IMR-90 (cell line): Measurements from ENCODE around the gene ZG16B. TPM values are rescaled to one million over a fixed set of nuclear protein-coding genes. Genes with fewer than 3 reads are reported as not detected.

Experiments
- ATAC-seq: fragments of 200-7000 bp; cut with Tn5 transposase; 2 replicates; pipeline ENCODE4 v1.9.1; 2020; ENCODE audit warnings: low read depth, mild to moderate bottlenecking, moderate library complexity
- BruUV-seq: library from RNA; stranded (reverse); fragments of 400-500 nt; replicated peaks from 2 replicates; lab custom pipeline; 2021; lab: Mats Ljungman, UMichigan
- CTCF ChIA-PET: fragments of 300-600 bp; formaldehyde crosslinking; extraction: SDS; loops from one replicate; lab custom pipeline; 2021; ENCODE audit warnings: antibody characterized with exemption; lab: Yijun Ruan, JAX
- POLR2A ChIA-PET: fragments of 300-600 bp; sonication (Branson Sonifier 250); formaldehyde crosslinking; loops from one replicate; lab custom pipeline; 2022; ENCODE audit warnings: antibody characterized with exemption; ENCODE audit not compliant: unreplicated experiment; lab: Charles Lee
- DNase-seq: peaks from one replicate; pipeline ENCODE4 v3.0.0; 2013
- H2AFZ ChIP-seq: replicated peaks from 2 replicates; pipeline ENCODE3; 2013; ENCODE audit warnings: low read length, mild to moderate bottlenecking; ENCODE audit not compliant: poor library complexity
- H2AK5ac ChIP-seq: 2 replicates; pipeline ENCODE4 v1.6.1; 2013; ENCODE audit warnings: low read depth, low read length, inconsistent platforms
- H2AK9ac ChIP-seq: replicated peaks from 2 replicates; pipeline ENCODE3; 2013; ENCODE audit warnings: mild to moderate bottlenecking, low read depth, low read length, moderate library complexity; ENCODE audit not compliant: poor library complexity
- H2BK120ac ChIP-seq: 2 replicates; pipeline ENCODE4 v1.6.1; 2013; ENCODE audit warnings: low read depth, low read length, inconsistent platforms
- H2BK15ac ChIP-seq: 3 replicates; pipeline ENCODE4 v1.6.1; 2013; ENCODE audit warnings: low read depth, low read length, inconsistent platforms
- H2BK20ac ChIP-seq: 2 replicates; pipeline ENCODE4 v1.6.1; 2013; ENCODE audit warnings: low read depth, mild to moderate bottlenecking, inconsistent platforms, low read length, moderate library complexity
- H2BK5ac ChIP-seq: 2 replicates; pipeline ENCODE4 v1.6.1; 2013; ENCODE audit warnings: mild to moderate bottlenecking, low read depth, low read length, inconsistent platforms; ENCODE audit not compliant: poor library complexity, severe bottlenecking
- H3K14ac ChIP-seq: replicated peaks from 2 replicates; pipeline ENCODE4 v1.6.1; 2013; ENCODE audit warnings: low read depth, low read length, inconsistent platforms
- H3K18ac ChIP-seq: 2 replicates; pipeline ENCODE4 v1.6.1; 2013; ENCODE audit warnings: low read depth, low read length, control low read depth
- H3K23ac ChIP-seq: 2 replicates; pipeline ENCODE4 v1.6.1; 2013; ENCODE audit warnings: low read depth, low read length, inconsistent platforms
- H3K27ac ChIP-seq: 2 replicates; pipeline ENCODE4 v1.5.1; 2013; ENCODE audit warnings: mild to moderate bottlenecking, control low read depth, low read length; ENCODE audit not compliant: insufficient read depth
- H3K27me3 ChIP-seq: 2 replicates; pipeline ENCODE4 v1.6.1; 2013; ENCODE audit warnings: low read length; ENCODE audit not compliant: control insufficient read depth, insufficient read depth
- H3K36me3 ChIP-seq: 2 replicates; pipeline ENCODE4 v1.6.1; 2013; ENCODE audit warnings: low read length, mixed read lengths; ENCODE audit not compliant: control insufficient read depth, insufficient read depth
- H3K4ac ChIP-seq: 2 replicates; pipeline ENCODE4 v1.6.1; 2013; ENCODE audit warnings: low read depth, low read length, inconsistent platforms
- H3K4me1 ChIP-seq: 2 replicates; pipeline ENCODE4 v1.6.1; 2013; ENCODE audit warnings: low read length, mixed read lengths; ENCODE audit not compliant: control insufficient read depth, insufficient read depth
- H3K4me2 ChIP-seq: 2 replicates; pipeline ENCODE4 v1.6.1; 2013; ENCODE audit warnings: low read depth, mild to moderate bottlenecking, control low read depth, low read length, moderate library complexity
- H3K4me3 ChIP-seq: 2 replicates; pipeline ENCODE4 v1.5.1; 2013; ENCODE audit warnings: low read depth, mild to moderate bottlenecking, control low read depth, low read length, moderate library complexity; ENCODE audit not compliant: insufficient read depth
- H3K56ac ChIP-seq: 2 replicates; pipeline ENCODE4 v1.6.1; 2013; ENCODE audit warnings: low read length, inconsistent platforms; ENCODE audit not compliant: insufficient read depth; ENCODE audit errors: extremely low read depth
- H3K79me1 ChIP-seq, 2 experiments: 2 replicates each; pipeline ENCODE4 v1.6.1; 2013; ENCODE audit warnings: low read length in 2 of 2, inconsistent platforms in 1 of 2, low read depth in 1 of 2
- H3K9ac ChIP-seq: 2 replicates; pipeline ENCODE4 v1.6.1; 2013; ENCODE audit warnings: low read depth, low read length, control low read depth
- H3K9me1 ChIP-seq: 2 replicates; pipeline ENCODE4 v1.6.1; 2013; ENCODE audit warnings: low read length, inconsistent platforms; ENCODE audit not compliant: insufficient read depth
- H3K9me3 ChIP-seq: 2 replicates; pipeline ENCODE4 v1.6.1; 2013; ENCODE audit warnings: low read length; ENCODE audit not compliant: control insufficient read depth, insufficient read depth
- H4K20me1 ChIP-seq: 2 replicates; pipeline ENCODE4 v1.6.1; 2013; ENCODE audit warnings: low read length, inconsistent platforms; ENCODE audit not compliant: insufficient read depth
- H4K5ac ChIP-seq: 2 replicates; pipeline ENCODE4 v1.6.1; 2013; ENCODE audit warnings: mild to moderate bottlenecking, low read depth, low read length, control low read depth
- H4K8ac ChIP-seq, 2 experiments: 2 replicates each; pipeline ENCODE4 v1.6.1; 2013; ENCODE audit warnings: low read depth in 2 of 2, low read length in 2 of 2, control low read depth in 1 of 2, inconsistent platforms in 1 of 2
- H4K91ac ChIP-seq: 2 replicates; pipeline ENCODE4 v1.6.1; 2013; ENCODE audit warnings: low read depth, low read length, inconsistent platforms; ENCODE audit not compliant: insufficient read depth
- BHLHE40 ChIP-seq: fragments of 150-350 bp; IDR thresholded peaks from 2 replicates; pipeline ENCODE4 v1.6.1; 2016; ENCODE audit warnings: mild to moderate bottlenecking, low read depth, low read length
- CEBPB ChIP-seq: IDR thresholded peaks from 2 replicates; pipeline ENCODE4 v1.6.1; 2012; ENCODE audit warnings: low read depth, low read length, improper control_type of control experiment
- CHD1 ChIP-seq: IDR thresholded peaks from 2 replicates; pipeline ENCODE4 v1.6.1; 2012; ENCODE audit warnings: low read depth, low read length, improper control_type of control experiment
- FOS ChIP-seq: fragments of 150-350 bp; IDR thresholded peaks from 2 replicates; pipeline ENCODE4 v1.6.1; 2016; ENCODE audit warnings: low read depth, low read length
- MAFK ChIP-seq: IDR thresholded peaks from 2 replicates; pipeline ENCODE4 v1.6.1; 2012; ENCODE audit warnings: low read depth, low read length, improper control_type of control experiment
- MAZ ChIP-seq: IDR thresholded peaks from 2 replicates; pipeline ENCODE4 v1.6.1; 2012; ENCODE audit warnings: low read depth, mild to moderate bottlenecking, low read length, improper control_type of control experiment, moderate library complexity, borderline replicate concordance
- MXI1 ChIP-seq: IDR thresholded peaks from 2 replicates; pipeline ENCODE4 v1.6.1; 2012; ENCODE audit warnings: low read depth, mild to moderate bottlenecking, low read length, moderate library complexity, borderline replicate concordance
- NFE2L2 ChIP-seq: fragments of 150-350 bp; IDR thresholded peaks from 2 replicates; pipeline ENCODE4 v1.6.1; 2016; ENCODE audit warnings: low read depth, mild to moderate bottlenecking, low read length
- POLR2A ChIP-seq: IDR thresholded peaks from 2 replicates; pipeline ENCODE4 v1.6.1; 2012; ENCODE audit warnings: mild to moderate bottlenecking, low read depth, low read length
- RAD21 ChIP-seq: IDR thresholded peaks from 2 replicates; pipeline ENCODE4 v1.6.1; 2012; ENCODE audit warnings: low read length, improper control_type of control experiment
- RCOR1 ChIP-seq: IDR thresholded peaks from 2 replicates; pipeline ENCODE4 v1.6.1; 2012; ENCODE audit warnings: mild to moderate bottlenecking, low read length, improper control_type of control experiment; ENCODE audit not compliant: insufficient replicate concordance
- RFX5 ChIP-seq: IDR thresholded peaks from 2 replicates; pipeline ENCODE4 v1.8.0; 2012; ENCODE audit warnings: low read depth, mild to moderate bottlenecking, low read length, moderate library complexity
- SMC3 ChIP-seq: fragments of 150-350 bp; IDR thresholded peaks from 2 replicates; pipeline ENCODE4 v1.6.1; 2016; ENCODE audit warnings: low read depth, mild to moderate bottlenecking, antibody characterized with exemption, low read length, moderate library complexity
- WGBS, 2 experiments: methylation state at CpG; one replicate each; pipeline versions ENCODE4 v1.1.5 to v1.1.7; 2013; ENCODE audit warnings: missing lambda C conversion rate in 2 of 2; ENCODE audit not compliant: insufficient read length in 1 of 2; ENCODE audit errors: extremely low coverage in 2 of 2; 5-methylcytosine and 5-hydroxymethylcytosine counted together
- dilution Hi-C: fragments of 300-500 bp; cut with HindIII; formaldehyde crosslinking; loops from one replicate; pipeline ENCODE4 v1.14.3; 2018; ENCODE audit warnings: low sequenced_read_pairs; ENCODE audit not compliant: unreplicated experiment
- in situ Hi-C: fragments of 300-500 bp; cut with MboI; formaldehyde crosslinking; loops from 3 replicates; pipeline ENCODE4 v1.14.3; 2019; ENCODE audit warnings: low sequenced_read_pairs, inconsistent platforms, mixed read lengths
- intact Hi-C: fragments of 100-400 bp; cut with micrococcal nuclease; formaldehyde crosslinking; loops from 2 replicates; pipeline ENCODE4 v1.10.0; 2022
- polyA plus RNA-seq, 3 experiments: library from polyadenylated mRNA; depleted of rRNA; stranded (reverse); fragments of >200 nt; gene quantifications; 2 replicates each; pipeline ENCODE4 v1.2.3, GENCODE V29; 2012; ENCODE audit warnings: low replicate concordance in 1 of 3
- total RNA-seq: library from RNA; depleted of rRNA; stranded (reverse); fragments of >200 nt; gene quantifications from 2 replicates; pipeline ENCODE4 v1.2.3, GENCODE V29; 2012
- TF ChIP-seq, protein P1 (sequence below): fragments of 150-350 bp; IDR thresholded peaks from 2 replicates; pipeline ENCODE4 v1.6.1; 2016; ENCODE audit warnings: low read depth, mild to moderate bottlenecking, low read length, moderate library complexity, borderline replicate concordance
- TF ChIP-seq, protein P2 (sequence below): fragments of 150-350 bp; IDR thresholded peaks from 2 replicates; pipeline ENCODE4 v1.6.1; 2017; ENCODE audit warnings: mild to moderate bottlenecking, antibody characterized with exemption, low read length, low read depth
- TF ChIP-seq, protein P3 (sequence below): conservative IDR thresholded peaks from 2 replicates; pipeline ENCODE4 v1.5.1; 2012; ENCODE audit warnings: mild to moderate bottlenecking, low read depth, low read length, improper control_type of control experiment

Gene ZG16B
- total and polyA plus RNA-seq, 2 of the 4 experiments (the other 2 are of a cell fraction): 0.54 to 0.65 TPM

- dilution Hi-C loops: no loop called here
- in situ Hi-C loops: no loop called here
- Histone ChIP-seq H3K23ac (no peak overlapping the region), H4K20me1 (no peaks in the 10 kb centered on the region), H3K18ac (no peak overlapping the region), H3K4ac (no peak overlapping the region), H2AK9ac (no peak overlapping the region), H3K27me3 (peaks cover 71% of the 10 kb centered on the region), H2BK120ac (no peak overlapping the region), H4K8ac (no peak overlapping the region), H2AK5ac (no peak overlapping the region), H3K4me2 (no peak overlapping the region), H2BK20ac (no peak overlapping the region), H4K5ac (no peak overlapping the region), H3K14ac (no peak overlapping the region), H3K79me1 (no peaks in the 10 kb centered on the region), H3K4me3 (no peak overlapping the region), H3K27ac (no peak overlapping the region), H3K4me1 (no peaks in the 10 kb centered on the region), H3K9me3 (no peaks in the 10 kb centered on the region), H3K36me3 (no peaks in the 10 kb centered on the region), H2BK15ac (no peak overlapping the region), H2AFZ (no peak overlapping the region), H4K91ac (no peak overlapping the region), H3K9ac (no peak overlapping the region), H2BK5ac (no peak overlapping the region), H3K56ac (no peak overlapping the region), H3K9me1 (no peaks in the 10 kb centered on the region)
- intact Hi-C loops: no loop called here
- ChIA-PET POLR2A (no interaction called here), CTCF (no interaction called here)
- BruUV-seq: no TSS peak
- ATAC-seq (no peak), DNase-seq (no peak)
- no peak for TF ChIP-seq CHD1
- TF ChIP-seq, protein P1, sequence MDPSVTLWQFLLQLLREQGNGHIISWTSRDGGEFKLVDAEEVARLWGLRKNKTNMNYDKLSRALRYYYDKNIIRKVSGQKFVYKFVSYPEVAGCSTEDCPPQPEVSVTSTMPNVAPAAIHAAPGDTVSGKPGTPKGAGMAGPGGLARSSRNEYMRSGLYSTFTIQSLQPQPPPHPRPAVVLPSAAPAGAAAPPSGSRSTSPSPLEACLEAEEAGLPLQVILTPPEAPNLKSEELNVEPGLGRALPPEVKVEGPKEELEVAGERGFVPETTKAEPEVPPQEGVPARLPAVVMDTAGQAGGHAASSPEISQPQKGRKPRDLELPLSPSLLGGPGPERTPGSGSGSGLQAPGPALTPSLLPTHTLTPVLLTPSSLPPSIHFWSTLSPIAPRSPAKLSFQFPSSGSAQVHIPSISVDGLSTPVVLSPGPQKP: no peak
- no peak for TF ChIP-seq MXI1
- TF ChIP-seq BHLHE40: no peak
- no peak for TF ChIP-seq SMC3
- TF ChIP-seq NFE2L2: no peak
- no peak for TF ChIP-seq MAFK
- no peak for TF ChIP-seq POLR2A
- TF ChIP-seq, protein P2, sequence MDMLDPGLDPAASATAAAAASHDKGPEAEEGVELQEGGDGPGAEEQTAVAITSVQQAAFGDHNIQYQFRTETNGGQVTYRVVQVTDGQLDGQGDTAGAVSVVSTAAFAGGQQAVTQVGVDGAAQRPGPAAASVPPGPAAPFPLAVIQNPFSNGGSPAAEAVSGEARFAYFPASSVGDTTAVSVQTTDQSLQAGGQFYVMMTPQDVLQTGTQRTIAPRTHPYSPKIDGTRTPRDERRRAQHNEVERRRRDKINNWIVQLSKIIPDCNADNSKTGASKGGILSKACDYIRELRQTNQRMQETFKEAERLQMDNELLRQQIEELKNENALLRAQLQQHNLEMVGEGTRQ: no peak
- no peak for TF ChIP-seq RCOR1
- TF ChIP-seq, protein P3, sequence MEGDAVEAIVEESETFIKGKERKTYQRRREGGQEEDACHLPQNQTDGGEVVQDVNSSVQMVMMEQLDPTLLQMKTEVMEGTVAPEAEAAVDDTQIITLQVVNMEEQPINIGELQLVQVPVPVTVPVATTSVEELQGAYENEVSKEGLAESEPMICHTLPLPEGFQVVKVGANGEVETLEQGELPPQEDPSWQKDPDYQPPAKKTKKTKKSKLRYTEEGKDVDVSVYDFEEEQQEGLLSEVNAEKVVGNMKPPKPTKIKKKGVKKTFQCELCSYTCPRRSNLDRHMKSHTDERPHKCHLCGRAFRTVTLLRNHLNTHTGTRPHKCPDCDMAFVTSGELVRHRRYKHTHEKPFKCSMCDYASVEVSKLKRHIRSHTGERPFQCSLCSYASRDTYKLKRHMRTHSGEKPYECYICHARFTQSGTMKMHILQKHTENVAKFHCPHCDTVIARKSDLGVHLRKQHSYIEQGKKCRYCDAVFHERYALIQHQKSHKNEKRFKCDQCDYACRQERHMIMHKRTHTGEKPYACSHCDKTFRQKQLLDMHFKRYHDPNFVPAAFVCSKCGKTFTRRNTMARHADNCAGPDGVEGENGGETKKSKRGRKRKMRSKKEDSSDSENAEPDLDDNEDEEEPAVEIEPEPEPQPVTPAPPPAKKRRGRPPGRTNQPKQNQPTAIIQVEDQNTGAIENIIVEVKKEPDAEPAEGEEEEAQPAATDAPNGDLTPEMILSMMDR: no peak
- TF ChIP-seq RAD21: no peak
- no peak for TF ChIP-seq MAZ
- no peak for TF ChIP-seq CEBPB
- TF ChIP-seq FOS: no peak
- TF ChIP-seq RFX5: no peak
- WGBS, 2 experiments: 20% methylated on average over 3 of the region's 7 CpGs; no CpG with 5 or more reads in 1 of the 2 experiments
These were observed 42.1 kb upstream of the ZG16B start for GRCh38 chr16:2787961-2788360.
